ENCODE measurements around the gene UBC.
A peak's percentile ranks its signal among the peaks of the same experiment; 100 is the strongest.

UBC gene

DNA sequence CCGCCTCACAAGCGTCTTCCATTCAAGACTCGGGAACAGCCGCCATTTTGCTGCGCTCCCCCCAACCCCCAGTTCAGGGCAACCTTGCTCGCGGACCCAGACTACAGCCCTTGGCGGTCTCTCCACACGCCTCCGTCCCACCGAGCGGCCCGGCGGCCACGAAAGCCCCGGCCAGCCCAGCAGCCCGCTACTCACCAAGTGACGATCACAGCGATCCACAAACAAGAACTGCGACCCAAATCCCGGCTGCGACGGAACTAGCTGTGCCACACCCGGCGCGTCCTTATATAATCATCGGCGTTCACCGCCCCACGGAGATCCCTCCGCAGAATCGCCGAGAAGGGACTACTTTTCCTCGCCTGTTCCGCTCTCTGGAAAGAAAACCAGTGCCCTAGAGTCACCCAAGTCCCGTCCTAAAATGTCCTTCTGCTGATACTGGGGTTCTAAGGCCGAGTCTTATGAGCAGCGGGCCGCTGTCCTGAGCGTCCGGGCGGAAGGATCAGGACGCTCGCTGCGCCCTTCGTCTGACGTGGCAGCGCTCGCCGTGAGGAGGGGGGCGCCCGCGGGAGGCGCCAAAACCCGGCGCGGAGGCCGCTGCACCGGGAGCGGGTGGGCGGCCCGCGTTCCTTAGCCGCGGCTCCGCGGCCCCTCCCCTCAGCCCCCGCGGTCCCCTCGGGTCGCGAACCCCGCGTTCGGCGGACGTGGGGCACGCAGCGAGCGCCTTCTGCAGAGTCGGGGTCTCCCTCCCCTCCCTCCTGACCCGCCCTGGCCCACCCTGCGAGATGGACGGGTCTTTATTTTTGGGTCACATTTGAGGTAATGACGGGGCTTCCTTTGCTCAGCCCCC, at the start of gene UBC:
TSS of gene UBC (minus strand) at position 259 of the 847 bp plus-strand sequence. CDS start 879 bp downstream, outside the sequence.
- Histone ChIP-seq H3K4me3 (replicated peaks; ENCODE audit: low read depth, low read length) (peak within 1 kb of the TSS; percentile 91), H3K36me3 (ENCODE audit: control insufficient read depth, insufficient read depth, low read length) (peaks cover 16% of the 10 kb centered on the region), H3K27me3 (replicated peaks; ENCODE audit: control insufficient read depth, insufficient read depth, low read length) (no peaks in the 10 kb centered on the region)
- TF ChIP-seq, protein P1, sequence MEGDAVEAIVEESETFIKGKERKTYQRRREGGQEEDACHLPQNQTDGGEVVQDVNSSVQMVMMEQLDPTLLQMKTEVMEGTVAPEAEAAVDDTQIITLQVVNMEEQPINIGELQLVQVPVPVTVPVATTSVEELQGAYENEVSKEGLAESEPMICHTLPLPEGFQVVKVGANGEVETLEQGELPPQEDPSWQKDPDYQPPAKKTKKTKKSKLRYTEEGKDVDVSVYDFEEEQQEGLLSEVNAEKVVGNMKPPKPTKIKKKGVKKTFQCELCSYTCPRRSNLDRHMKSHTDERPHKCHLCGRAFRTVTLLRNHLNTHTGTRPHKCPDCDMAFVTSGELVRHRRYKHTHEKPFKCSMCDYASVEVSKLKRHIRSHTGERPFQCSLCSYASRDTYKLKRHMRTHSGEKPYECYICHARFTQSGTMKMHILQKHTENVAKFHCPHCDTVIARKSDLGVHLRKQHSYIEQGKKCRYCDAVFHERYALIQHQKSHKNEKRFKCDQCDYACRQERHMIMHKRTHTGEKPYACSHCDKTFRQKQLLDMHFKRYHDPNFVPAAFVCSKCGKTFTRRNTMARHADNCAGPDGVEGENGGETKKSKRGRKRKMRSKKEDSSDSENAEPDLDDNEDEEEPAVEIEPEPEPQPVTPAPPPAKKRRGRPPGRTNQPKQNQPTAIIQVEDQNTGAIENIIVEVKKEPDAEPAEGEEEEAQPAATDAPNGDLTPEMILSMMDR (IDR thresholded peaks at IDR 0.05; ENCODE audit: insufficient read depth, low read length, poor library complexity, severe bottlenecking), result no peak
- DNase-seq (ENCODE audit: extremely low read depth, insufficient read length), result peak; percentile 99

GRCh38 chr12:124963211-124963610, 48.8 kb upstream of the UBC start:
- no peak for DNase-seq (ENCODE audit: extremely low read depth, insufficient read length)
- TF ChIP-seq, protein P1 (IDR thresholded peaks at IDR 0.05; ENCODE audit: insufficient read depth, low read length, poor library complexity, severe bottlenecking), result no peak
- peaks cover 36% of the 10 kb centered on the region for H3K36me3 ChIP-seq (ENCODE audit: control insufficient read depth, insufficient read depth, low read length)

DNA sequence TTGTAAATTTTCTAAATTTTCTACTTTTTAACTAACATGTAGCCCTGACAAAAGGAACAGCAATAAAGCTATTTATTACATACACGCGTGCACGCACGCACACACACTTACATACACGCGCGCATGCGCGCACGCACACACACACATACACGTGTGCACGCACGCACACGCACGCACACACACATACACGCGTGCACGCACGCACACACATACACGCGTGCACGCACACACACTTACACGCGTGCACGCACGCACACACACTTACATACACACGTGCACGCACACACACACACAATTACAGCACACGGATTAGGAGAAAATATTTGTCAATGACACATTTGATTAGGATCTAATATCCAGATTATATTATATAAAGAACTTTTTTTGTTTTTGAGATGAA, 46.6 kb upstream of the UBC start:
- TF ChIP-seq, protein P1 (IDR thresholded peaks at IDR 0.05; ENCODE audit: insufficient read depth, low read length, poor library complexity, severe bottlenecking), result no peak
- H3K36me3 ChIP-seq (ENCODE audit: control insufficient read depth, insufficient read depth, low read length), result peaks cover 39% of the 10 kb centered on the region
- no peak overlapping the region for H3K4me3 ChIP-seq (replicated peaks; ENCODE audit: low read depth, low read length)
- H3K27me3 ChIP-seq (replicated peaks; ENCODE audit: control insufficient read depth, insufficient read depth, low read length), result no peaks in the 10 kb centered on the region
- DNase-seq (ENCODE audit: extremely low read depth, insufficient read length), result no peak

More at GRCh38 chr12:124963211-124963610, 48.8 kb upstream of the UBC start:
- no peaks in the 10 kb centered on the region for H3K27me3 ChIP-seq (replicated peaks; ENCODE audit: control insufficient read depth, insufficient read depth, low read length)
- H3K4me3 ChIP-seq (replicated peaks; ENCODE audit: low read depth, low read length), result no peak overlapping the region

GRCh38 chr12:124956571-124956970, 42.1 kb upstream of the UBC start:
- DNase-seq (ENCODE audit: extremely low read depth, insufficient read length), result no peak
- Histone ChIP-seq H3K36me3 (ENCODE audit: control insufficient read depth, insufficient read depth, low read length) (peaks cover 38% of the 10 kb centered on the region), H3K4me3 (replicated peaks; ENCODE audit: low read depth, low read length) (no peak overlapping the region), H3K27me3 (replicated peaks; ENCODE audit: control insufficient read depth, insufficient read depth, low read length) (no peaks in the 10 kb centered on the region)
- TF ChIP-seq, protein P1 (IDR thresholded peaks at IDR 0.05; ENCODE audit: insufficient read depth, low read length, poor library complexity, severe bottlenecking), result no peak

GRCh38 chr12:124954771-124955170, 40.3 kb upstream of the UBC start:
- H3K36me3 ChIP-seq (ENCODE audit: control insufficient read depth, insufficient read depth, low read length), result peaks cover 44% of the 10 kb centered on the region
- H3K4me3 ChIP-seq (replicated peaks; ENCODE audit: low read depth, low read length), result no peak overlapping the region
- TF ChIP-seq, protein P1 (IDR thresholded peaks at IDR 0.05; ENCODE audit: insufficient read depth, low read length, poor library complexity, severe bottlenecking), result no peak
- no peaks in the 10 kb centered on the region for H3K27me3 ChIP-seq (replicated peaks; ENCODE audit: control insufficient read depth, insufficient read depth, low read length)
- DNase-seq (ENCODE audit: extremely low read depth, insufficient read length), result no peak

All from GM06990 (cell line).